Panc1 (cell line): ENCODE data around the gene CHST4.

Experiments
- CTCF ChIP-seq: fragments of 450-650 bp; IDR thresholded peaks from 2 replicates; pipeline ENCODE4 v1.5.1; 2017; ENCODE audit warnings: mild to moderate bottlenecking
- POLR2AphosphoS5 ChIP-seq: IDR thresholded peaks from 2 replicates; pipeline ENCODE4 v1.6.1; 2012; ENCODE audit warnings: mild to moderate bottlenecking, low read depth, low read length, moderate library complexity
- REST ChIP-seq, 2 experiments: IDR thresholded peaks; 2 replicates each; pipeline ENCODE4 v1.6.1; 2011 to 2012; ENCODE audit warnings: low read depth in 2 of 2, control low read depth in 1 of 2, low read length in 1 of 2, mild to moderate bottlenecking in 1 of 2, moderate library complexity in 1 of 2; ENCODE audit not compliant: insufficient read depth in 1 of 2
- TCF7L2 ChIP-seq: IDR thresholded peaks from 2 replicates; pipeline ENCODE4 v1.6.1; 2011; ENCODE audit warnings: mild to moderate bottlenecking, low read depth, low read length, inconsistent platforms

DNA sequence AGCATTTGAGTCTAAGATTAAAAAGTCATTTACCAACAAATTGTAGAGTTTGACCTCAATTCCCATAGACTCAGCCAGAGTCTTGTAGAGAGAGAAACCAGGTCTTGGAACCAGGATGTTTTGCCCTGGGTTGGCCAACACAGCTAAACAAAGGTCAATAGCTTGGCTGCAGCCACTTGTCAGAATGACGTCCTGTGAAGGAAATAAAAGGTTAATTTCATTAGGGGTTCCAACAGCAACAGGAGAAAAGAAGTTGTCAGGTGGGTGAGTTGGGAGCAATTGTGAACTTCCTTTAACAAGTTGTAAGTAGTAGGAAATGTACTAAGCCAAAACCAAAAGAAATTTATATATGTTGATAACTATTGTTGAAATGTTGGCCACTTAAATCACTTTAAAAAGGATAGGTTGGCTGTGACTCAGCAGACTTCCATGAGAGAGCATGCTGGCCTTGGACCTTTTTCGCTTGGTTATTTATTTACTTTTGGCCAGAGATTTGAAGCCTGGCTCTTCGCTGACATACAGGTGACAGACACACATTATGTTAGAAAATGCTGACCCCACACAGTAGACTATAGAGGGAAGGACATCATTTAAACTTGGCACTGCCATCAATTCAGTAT, 46.4 kb downstream of the CHST4 start:
- TF ChIP-seq REST (IDR thresholded peaks at IDR 0.05; ENCODE audit: insufficient read depth in 1 of 2, low read depth in 2 of 2, low read length in 1 of 2) (no peak), CTCF (no peak), POLR2AphosphoS5 (no peak), TCF7L2 (no peak)
